ENCODE measurements around the gene ACTN1. TPM values are rescaled to one million over a fixed set of nuclear protein-coding genes. Genes with fewer than 3 reads are reported as not detected.

Gene ACTN1
- total and polyA plus RNA-seq, 2 of the 8 experiments (the other 6 are each of a cell fraction or from before 2014, with no cell fraction given), result 236 to 262 TPM

DNA sequence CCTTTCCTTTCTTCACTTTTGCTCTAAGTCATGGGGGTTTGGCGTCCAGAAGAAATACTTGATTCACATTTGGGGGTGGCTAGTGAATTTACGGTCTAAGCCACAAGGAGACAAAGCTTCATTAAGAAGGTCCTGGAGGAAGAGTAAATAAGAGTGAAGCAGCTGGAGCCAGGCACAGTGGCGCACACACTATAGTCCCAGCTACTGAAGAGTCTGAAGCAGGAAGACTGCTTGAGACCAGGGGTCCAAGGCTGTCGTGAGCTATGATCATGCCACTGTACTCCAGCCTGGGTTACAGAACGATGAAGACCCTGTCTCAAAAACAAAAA lies 23.3 kb downstream of the ACTN1 start:
- Histone ChIP-seq H3K79me2 (ENCODE audit: control insufficient read depth in 1 of 2, insufficient read depth in 2 of 2, low read length in 2 of 2) (peaks cover 10 to 99% of the 10 kb centered on the region in 2 experiments; a peak in 3 of 4 replicates), H3K9me3 (ENCODE audit: insufficient read depth in 2 of 2, low read depth in 1 of 2, low read length in 1 of 2) (no peaks in the 10 kb centered on the region), H3K4me1 (replicated peaks in 1 of 4; ENCODE audit: control insufficient read depth in 3 of 4, insufficient read depth in 4 of 4, low read length in 3 of 4) (peaks cover 0 to 7% (median 2%) of the 10 kb centered on the region in 4 experiments; a peak in 6 of 7 replicates), H2BK15ac (ENCODE audit: low read length) (no peak overlapping the region), H3K27ac (ENCODE audit: low read depth, low read length) (no peak overlapping the region), H2BK5ac (ENCODE audit: low read depth, low read length) (peak overlapping the region; percentile 62; the same call in 1 of the 2 replicates), H2AFZ (ENCODE audit: low read length) (no peak overlapping the region), H2BK20ac (ENCODE audit: low read length) (no peak overlapping the region), H3K56ac (replicated peaks; ENCODE audit: insufficient read length, low read depth, low read length) (no peak overlapping the region), H3K4me3 (ENCODE audit: extremely low read depth in 1 of 4, insufficient read depth in 2 of 4, low read depth in 3 of 4, low read length in 4 of 4) (no peak overlapping the region), H4K91ac (replicated peaks; ENCODE audit: insufficient read length, low read length) (no peak overlapping the region), H3K27me3 (replicated peaks in 1 of 4; ENCODE audit: control insufficient read depth in 3 of 4, extremely low read depth in 1 of 4, insufficient read depth in 3 of 4, low read length in 3 of 4) (no peaks in the 10 kb centered on the region; a peak in 1 of 7 replicates), H3K23me2 (ENCODE audit: low read depth, low read length) (no peaks in the 10 kb centered on the region), H3K9ac (replicated peaks in 1 of 4; ENCODE audit: extremely low read depth in 1 of 4, low read depth in 3 of 4, low read length in 3 of 4) (no peak overlapping the region), H3K4ac (replicated peaks; ENCODE audit: insufficient read length, low read depth, low read length) (no peak overlapping the region), H2AK5ac (ENCODE audit: low read depth, low read length) (no peak overlapping the region), H3K18ac (ENCODE audit: extremely low read depth, low read length) (no peak overlapping the region), H3K23ac (ENCODE audit: insufficient read length) (no peak overlapping the region), H4K20me1 (replicated peaks in 1 of 2; ENCODE audit: control insufficient read depth in 1 of 2, insufficient read depth in 2 of 2, low read length in 2 of 2) (peaks cover 13 to 32% of the 10 kb centered on the region in 2 experiments), H3K4me2 (ENCODE audit: insufficient read depth in 1 of 2, low read depth in 2 of 2, low read length in 2 of 2) (no peak overlapping the region), H3K79me1 (ENCODE audit: low read depth, low read length) (peaks cover 37% of the 10 kb centered on the region), H2BK120ac (replicated peaks; ENCODE audit: low read depth, low read length) (no peak overlapping the region), H4K8ac (ENCODE audit: extremely low read depth, insufficient read depth, low read length) (no peak overlapping the region), H3K14ac (ENCODE audit: insufficient read length) (no peak overlapping the region), H2BK12ac (ENCODE audit: low read depth, low read length) (no peak overlapping the region), H3K36me3 (ENCODE audit: control insufficient read depth in 2 of 4, insufficient read depth in 4 of 4, low read length in 3 of 4) (peaks cover 0 to 8% (median 4%) of the 10 kb centered on the region in 4 experiments; a peak in 3 of 8 replicates), H4K5ac (ENCODE audit: insufficient read length, low read depth, low read length) (no peak overlapping the region)
- 85% methylated on average over 5 of the region's 5 CpGs; no CpG with 5 or more reads in 1 of the 2 experiments for WGBS, 2 experiments (ENCODE audit: extremely low coverage in 1 of 2, insufficient coverage in 1 of 2, insufficient read length in 1 of 2, insufficient replicate concordance in 2 of 2, low coverage in 1 of 2, low lambda C conversion rate in 2 of 2, missing lambda C conversion rate in 1 of 2)
- no peak for FAIRE-seq
- POLR2A ChIA-PET (ENCODE audit: partially characterized antibody), result interaction anchor here (0.7 to 2.2 kb wide), 5 partner anchors 13 to 568 kb away, joined by 3 to 8 read pairs (median 4); partner anchors contain the start of gene ACTN1
- no peak for DNase-seq (ENCODE audit: low read depth in 1 of 2, low spot score in 2 of 2)
- CTCF ChIA-PET (ENCODE audit: partially characterized antibody), result interaction anchor here (0.9 to 19.1 kb wide), 9 partner anchors 9 to 151 kb away, joined by 3 to 291 read pairs (median 4); no protein-coding TSS in a partner anchor
- TF ChIP-seq CBX8 (IDR thresholded peaks at IDR 0.05; ENCODE audit: borderline replicate concordance, low read depth, low read length), result no peak
- TF ChIP-seq RBBP5 (IDR thresholded peaks at IDR 0.05; ENCODE audit: borderline replicate concordance, low read depth, low read length), result no peak
- TF ChIP-seq CTBP2 (IDR thresholded peaks at IDR 0.05; ENCODE audit: borderline replicate concordance, insufficient read depth, insufficient read length, low read length), result no peak
- no peak for TF ChIP-seq CHD1 (IDR thresholded peaks at IDR 0.05; ENCODE audit: low read depth, low read length)
- no peak for TF ChIP-seq CEBPB (IDR thresholded peaks at IDR 0.05; ENCODE audit: low read depth, low read length)
- no peak for TF ChIP-seq SIN3A (conservative IDR thresholded peaks at IDR 0.05 in 1 of 2, IDR thresholded peaks at IDR 0.05 in 1 of 2; ENCODE audit: low read depth in 1 of 2, low read length in 2 of 2)
- TF ChIP-seq TBP (IDR thresholded peaks at IDR 0.05; ENCODE audit: low read depth, low read length), result no peak
- no peak for TF ChIP-seq EP300 (IDR thresholded peaks at IDR 0.05; ENCODE audit: borderline replicate concordance in 1 of 2, low read depth in 2 of 2, low read length in 2 of 2)
- TF ChIP-seq TAF1 (IDR thresholded peaks at IDR 0.05; ENCODE audit: low read depth, low read length), result no peak
- no peak for TF ChIP-seq RNF2 (IDR thresholded peaks at IDR 0.05; ENCODE audit: borderline replicate concordance, low read depth, low read length, missing control alignments, poor library complexity, severe bottlenecking)
- no peak for TF ChIP-seq KDM4A (IDR thresholded peaks at IDR 0.05; ENCODE audit: low read depth, low read length, severe bottlenecking)
- TF ChIP-seq TEAD4 (IDR thresholded peaks at IDR 0.05; ENCODE audit: low read depth, low read length), result no peak
- TF ChIP-seq, protein P1, sequence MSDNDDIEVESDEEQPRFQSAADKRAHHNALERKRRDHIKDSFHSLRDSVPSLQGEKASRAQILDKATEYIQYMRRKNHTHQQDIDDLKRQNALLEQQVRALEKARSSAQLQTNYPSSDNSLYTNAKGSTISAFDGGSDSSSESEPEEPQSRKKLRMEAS (IDR thresholded peaks at IDR 0.05), result no peak

All from H1 (cell line).